ENCODE measurements around the gene NRAS. TPM values are rescaled to one million over a fixed set of nuclear protein-coding genes. Genes with fewer than 3 reads are reported as not detected.

NRAS gene
- total RNA-seq, 1 donor from 2014 or later = 58.9 TPM

- no peak for DNase-seq (ENCODE audit: low read depth in 2 of 2)
Measured at GRCh38 chr1:114728553-114728952, 12.0 kb upstream of the NRAS start.

- no peak for DNase-seq (ENCODE audit: low read depth in 2 of 2)
Measured at GRCh38 chr1:114725230-114725629, 8.7 kb upstream of the NRAS start.

- DNase-seq (ENCODE audit: low read depth in 2 of 2) = no peak
Measured at GRCh38 chr1:114723915-114724314, 7.3 kb upstream of the NRAS start.

- DNase-seq (ENCODE audit: low read depth in 2 of 2) = no peak
Measured at GRCh38 chr1:114723457-114723856, 6.9 kb upstream of the NRAS start.

DNA sequence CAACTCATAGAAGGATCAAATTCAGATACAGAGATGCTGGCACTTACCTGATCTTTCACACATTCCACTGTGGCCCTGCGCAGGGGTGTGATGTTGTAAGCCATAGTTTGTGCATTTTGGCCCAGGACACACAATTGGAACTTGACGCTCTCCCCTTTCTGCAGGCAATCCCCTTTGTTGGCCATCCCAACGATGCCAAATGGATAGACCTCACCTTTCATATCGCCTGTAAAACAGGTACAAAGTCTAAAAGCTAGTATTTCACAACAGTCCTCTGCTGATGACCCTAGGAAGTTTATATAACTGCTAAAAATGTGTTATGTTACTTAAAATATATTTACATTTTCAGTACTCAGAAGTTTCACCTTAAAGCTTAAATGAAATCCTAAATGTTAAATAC is 3.9 kb upstream of the NRAS start:
- no peak for DNase-seq (ENCODE audit: low read depth in 2 of 2)

- DNase-seq (ENCODE audit: low read depth in 2 of 2) = no peak
Measured at GRCh38 chr1:114719424-114719787, 2.8 kb upstream of the NRAS start.

GRCh38 chr1:114718661-114719423 is 2.3 kb upstream of the NRAS start:
- peak in 1 of 2 donors; percentile 20 for DNase-seq (ENCODE audit: low read depth in 2 of 2)

GRCh38 chr1:114715952-114716303 is 643 bp downstream of the NRAS start:
- peak in 1 of 2 donors; percentile 35 for DNase-seq (ENCODE audit: low read depth in 2 of 2)

DNA sequence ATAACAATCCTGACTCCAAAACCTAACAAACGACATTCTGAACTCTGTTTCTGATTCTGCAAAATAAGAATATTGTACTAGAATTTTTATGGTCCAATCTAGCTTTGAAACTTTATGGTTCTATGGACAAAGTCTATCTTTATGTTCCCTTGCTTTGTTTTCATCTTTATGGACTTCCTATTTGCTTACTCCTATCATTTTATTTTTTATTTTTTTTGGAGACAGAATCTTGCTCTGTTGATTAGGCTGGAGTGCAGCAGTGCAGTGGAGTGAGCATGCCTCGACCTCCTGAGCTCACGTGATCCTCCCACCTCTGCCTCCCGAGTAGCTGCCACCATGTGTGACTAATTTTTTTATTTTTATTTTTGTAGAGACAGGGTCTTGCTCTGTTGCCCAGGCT is 3.6 kb downstream of the NRAS start:
- no peak for DNase-seq (ENCODE audit: low read depth in 2 of 2)

- DNase-seq (ENCODE audit: low read depth in 2 of 2) = no peak
Measured at GRCh38 chr1:114710360-114710759, 6.2 kb downstream of the NRAS start.

GRCh38 chr1:114707604-114708003 is 9.0 kb downstream of the NRAS start:
- DNase-seq (ENCODE audit: low read depth in 2 of 2) = no peak

GRCh38 chr1:114703242-114703641 is 13.3 kb downstream of the NRAS start:
- DNase-seq (ENCODE audit: low read depth in 2 of 2) = no peak

GRCh38 chr1:114702737-114703136 is 13.8 kb downstream of the NRAS start:
- no peak for DNase-seq (ENCODE audit: low read depth in 2 of 2)

- DNase-seq (ENCODE audit: low read depth in 2 of 2) = no peak
Measured at GRCh38 chr1:114701931-114702330, 14.6 kb downstream of the NRAS start.

GRCh38 chr1:114700036-114700600 is 16.5 kb downstream of the NRAS start:
- DNase-seq (ENCODE audit: low read depth in 2 of 2) = peak; percentile 17 to 71

- no peak for DNase-seq (ENCODE audit: low read depth in 2 of 2)
Measured at GRCh38 chr1:114696810-114697209, 19.8 kb downstream of the NRAS start.

DNA sequence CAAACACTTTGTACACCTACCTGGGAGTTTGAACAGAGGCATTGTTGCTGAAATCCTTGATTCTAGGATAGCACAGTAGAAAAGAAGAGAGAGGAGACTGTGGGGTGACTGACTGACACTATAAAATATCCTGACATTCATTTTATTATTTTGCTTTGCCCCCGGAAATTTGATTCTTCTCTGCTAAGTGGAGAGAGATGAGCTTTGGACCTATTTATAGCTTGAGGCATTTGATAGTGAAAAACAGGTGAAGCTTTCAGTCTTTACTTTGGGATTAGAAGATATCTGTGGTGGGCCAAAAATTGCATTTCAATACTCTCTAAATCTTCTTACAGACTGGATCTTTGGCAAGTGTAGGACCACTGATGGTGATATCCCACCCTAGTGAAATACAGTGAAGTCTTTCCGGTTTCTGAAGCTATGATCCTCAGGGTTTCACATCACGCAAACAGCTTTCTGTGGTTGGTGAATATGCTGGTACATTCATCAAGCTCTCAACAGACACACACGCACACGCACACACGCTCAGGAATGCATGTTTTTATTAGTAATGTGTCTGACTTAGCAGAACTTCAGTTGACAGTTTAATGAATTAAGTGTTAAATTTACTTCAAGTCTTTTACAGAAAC is 21.0 kb downstream of the NRAS start, which contains the start of gene AMPD1:
Gene AMPD1 (minus strand): TSS at position 117 of the 629 bp plus-strand sequence. CDS start 75 bp downstream, at position 42.
- peak in 1 of 2 donors; percentile 3 for DNase-seq (ENCODE audit: low read depth in 2 of 2)

- no peak for DNase-seq (ENCODE audit: low read depth in 2 of 2)
Measured at GRCh38 chr1:114694540-114695310, 21.8 kb downstream of the NRAS start.

DNA sequence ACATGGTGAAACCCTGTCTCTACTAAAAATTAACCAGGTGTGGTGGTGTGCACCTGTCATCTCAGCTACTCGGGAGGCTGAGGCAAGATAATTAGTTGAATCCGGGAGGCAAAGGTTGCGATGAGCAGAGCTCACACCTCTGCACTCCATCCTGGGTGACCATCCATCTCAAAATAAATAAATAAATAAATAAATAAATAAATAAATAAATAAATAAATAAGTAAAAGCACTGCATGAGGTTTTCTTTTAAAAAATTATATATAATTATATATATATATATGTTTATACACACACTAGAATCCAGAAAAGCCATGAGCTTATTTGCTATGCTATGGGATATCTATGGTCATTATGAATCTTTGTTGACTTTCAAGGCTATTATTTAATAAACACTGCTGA is 23.6 kb downstream of the NRAS start:
- no peak for DNase-seq (ENCODE audit: low read depth in 2 of 2)

DNA sequence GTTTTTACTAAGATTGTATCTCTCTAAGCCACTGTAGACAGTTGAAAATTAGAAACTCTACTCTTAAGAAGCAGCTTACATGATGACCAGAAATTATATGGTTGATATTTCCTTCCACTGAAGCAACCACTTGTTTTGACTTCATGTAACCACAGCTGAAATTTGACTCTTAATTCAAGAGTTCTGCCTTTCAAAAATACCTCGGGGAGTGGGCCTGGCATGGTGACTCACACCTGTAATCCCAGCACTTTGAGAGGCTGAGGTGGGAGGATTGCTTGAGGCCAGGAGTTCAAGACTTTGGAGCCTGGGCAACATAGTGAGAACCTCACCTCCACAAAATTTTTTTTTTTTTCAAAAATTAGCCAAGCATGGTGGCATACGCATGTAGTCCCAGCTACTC is 25.5 kb downstream of the NRAS start:
- no peak for DNase-seq (ENCODE audit: low read depth in 2 of 2)

GRCh38 chr1:114690148-114690547 is 26.4 kb downstream of the NRAS start:
- no peak for DNase-seq (ENCODE audit: low read depth in 2 of 2)

DNA sequence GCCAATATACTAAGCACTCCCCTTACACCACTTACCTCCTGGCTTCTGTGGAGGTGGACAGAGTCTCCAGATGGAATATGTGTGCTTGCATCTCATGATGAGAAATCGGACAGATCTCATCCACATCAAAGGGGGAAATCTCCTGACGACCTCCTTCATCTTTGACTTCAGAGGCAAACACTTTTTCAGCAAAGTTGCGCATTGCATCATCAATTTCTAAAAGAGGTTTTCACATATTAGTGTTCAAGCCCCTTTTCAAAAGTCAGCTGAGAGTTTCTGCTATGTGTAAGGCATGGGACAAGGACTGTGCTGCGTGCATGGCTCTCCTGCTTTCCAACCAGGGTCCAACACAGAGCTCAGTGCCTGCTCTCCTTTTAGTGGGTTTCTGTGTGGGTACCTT is 28.0 kb downstream of the NRAS start:
- DNase-seq (ENCODE audit: low read depth in 2 of 2) = no peak

Measured in lung microvascular endothelial cell (primary cell).